Measurements from ENCODE around the gene CYB561D1. TPM values are rescaled to one million over a fixed set of nuclear protein-coding genes. Genes with fewer than 3 reads are reported as not detected.

Gene CYB561D1
- total and polyA plus RNA-seq, 9 of the 15 experiments (the other 6 are each of a cell fraction or from before 2014, with no cell fraction given) = 0.71 to 7.2 (median 3.5) TPM

GRCh38 chr1:109503935-109504334 is 10.0 kb downstream of the CYB561D1 start:
- no TSS peak for BruUV-seq (replicated peaks)
- H3K4me1 ChIP-seq (replicated peaks in 1 of 2; ENCODE audit: control insufficient read depth in 2 of 2, insufficient read depth in 2 of 2, low read length in 2 of 2) = peaks cover 14 to 31% of the 10 kb centered on the region in 2 experiments
- no peaks in the 10 kb centered on the region for H3K9me3 ChIP-seq (replicated peaks; ENCODE audit: control insufficient read depth, insufficient read depth, low read depth, low read length)
- FAIRE-seq = no peak
- peaks cover 8% of the 10 kb centered on the region; the same call in 1 of the 2 replicates for H4K20me1 ChIP-seq (replicated peaks; ENCODE audit: control insufficient read depth, insufficient read depth, low read length)
- intact Hi-C loops (cut with micrococcal nuclease) = no loop called here
- WGBS (ENCODE audit: insufficient coverage, low coverage, missing lambda C conversion rate) = 22% methylated on average over 5 of the region's 5 CpGs
- no peaks in the 10 kb centered on the region for H3K79me2 ChIP-seq (ENCODE audit: control insufficient read depth, insufficient read depth, low read length)
- no peak overlapping the region for H3K9ac ChIP-seq (ENCODE audit: insufficient read depth in 1 of 2, low read depth in 2 of 2, low read length in 2 of 2)
- H3K4me3 ChIP-seq = no peak overlapping the region
- POLR2A ChIA-PET = interaction anchor here (0.7 to 5.0 kb wide), 4 partner anchors 10 to 73 kb away, joined by 3 to 24 read pairs (median 4); partner anchors contain the start of gene CYB561D1
- no peak overlapping the region for H2AFZ ChIP-seq (ENCODE audit: low read depth, low read length)
- peaks cover 8% of the 10 kb centered on the region; the same call in 1 of the 3 replicates for H3K36me3 ChIP-seq (ENCODE audit: control insufficient read depth, insufficient read depth, low read length)
- DNase-seq (ENCODE audit: extremely low read depth in 1 of 4, low spot score in 3 of 4) = no peak
- H3K27me3 ChIP-seq (ENCODE audit: control insufficient read depth in 2 of 2, insufficient read depth in 2 of 2, low read length in 2 of 2) = peaks cover 10 to 25% of the 10 kb centered on the region in 2 experiments; a peak in 4 of 5 replicates
- in situ Hi-C loops (cut with MboI) = no loop called here
- CTCF ChIA-PET (ENCODE audit: low intra/inter-chr PET ratio) = no interaction called here
- no peak overlapping the region for H3K27ac ChIP-seq (ENCODE audit: extremely low read depth, low read depth, low read length)
- H3K9me1 ChIP-seq (ENCODE audit: control insufficient read depth, insufficient read depth, low read length) = no peaks in the 10 kb centered on the region
- no peak for ATAC-seq
- H3K4me2 ChIP-seq (ENCODE audit: insufficient read depth, low read length) = no peak overlapping the region
- TF ChIP-seq MTA3 (IDR thresholded peaks at IDR 0.05; ENCODE audit: borderline replicate concordance) = no peak
- TF ChIP-seq ZNF76 (CRISPR knock-in tag; IDR thresholded peaks at IDR 0.05; ENCODE audit: borderline replicate concordance) = no peak

DNA sequence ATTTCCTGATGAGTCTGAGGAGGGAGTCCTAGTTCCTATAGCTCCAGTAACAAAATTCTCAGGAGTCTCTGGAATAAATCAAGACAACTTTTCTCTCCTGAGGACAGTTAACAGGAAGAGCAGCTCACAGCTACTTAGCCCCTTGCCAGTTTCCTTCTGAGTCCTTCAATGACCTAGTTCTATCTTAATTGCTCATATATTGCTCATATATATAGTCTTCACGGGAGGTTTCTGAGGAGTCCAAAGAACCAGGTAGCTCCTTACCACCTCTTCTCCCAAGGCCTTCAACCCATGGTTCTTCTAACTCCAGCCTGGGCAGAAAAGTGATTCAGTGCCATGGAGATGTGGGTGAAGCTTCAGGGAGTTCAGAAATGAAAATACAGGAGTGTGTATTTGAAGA is 11.1 kb downstream of the CYB561D1 start:
- H3K27ac ChIP-seq (ENCODE audit: extremely low read depth, low read depth, low read length) = no peak overlapping the region
- intact Hi-C loops (cut with micrococcal nuclease) (no loop called here), in situ Hi-C loops (cut with MboI) (no loop called here)
- POLR2A ChIA-PET = interaction anchor here (0.6 to 5.0 kb wide), 2 partner anchors 11 to 137 kb away, joined by 3 to 24 read pairs; partner anchors contain the start of gene CYB561D1
- H3K9ac ChIP-seq (ENCODE audit: insufficient read depth in 1 of 2, low read depth in 2 of 2, low read length in 2 of 2) = no peak overlapping the region
- no peak overlapping the region for H2AFZ ChIP-seq (ENCODE audit: low read depth, low read length)
- H3K4me3 ChIP-seq = no peak overlapping the region
- H3K27me3 ChIP-seq (ENCODE audit: control insufficient read depth in 2 of 2, insufficient read depth in 2 of 2, low read length in 2 of 2) = peaks cover 10 to 31% of the 10 kb centered on the region in 2 experiments; a peak in 4 of 5 replicates
- peaks cover 8% of the 10 kb centered on the region; the same call in 1 of the 2 replicates for H4K20me1 ChIP-seq (replicated peaks; ENCODE audit: control insufficient read depth, insufficient read depth, low read length)
- H3K4me2 ChIP-seq (ENCODE audit: insufficient read depth, low read length) = no peak overlapping the region
- H3K9me1 ChIP-seq (ENCODE audit: control insufficient read depth, insufficient read depth, low read length) = no peaks in the 10 kb centered on the region
- no peaks in the 10 kb centered on the region for H3K79me2 ChIP-seq (ENCODE audit: control insufficient read depth, insufficient read depth, low read length)
- DNase-seq (ENCODE audit: extremely low read depth in 1 of 4, low spot score in 3 of 4) (no peak), FAIRE-seq (no peak), ATAC-seq (no peak)
- BruUV-seq (replicated peaks) = no TSS peak
- peaks cover 8% of the 10 kb centered on the region; the same call in 1 of the 3 replicates for H3K36me3 ChIP-seq (ENCODE audit: control insufficient read depth, insufficient read depth, low read length)
- no peaks in the 10 kb centered on the region for H3K9me3 ChIP-seq (replicated peaks; ENCODE audit: control insufficient read depth, insufficient read depth, low read depth, low read length)
- CTCF ChIA-PET (ENCODE audit: low intra/inter-chr PET ratio) = interaction anchor here (0.6 kb wide), 1 partner anchor 20 kb away, joined by 4 read pairs; no protein-coding TSS in a partner anchor
- peaks cover 25 to 31% of the 10 kb centered on the region in 2 experiments for H3K4me1 ChIP-seq (replicated peaks in 1 of 2; ENCODE audit: control insufficient read depth in 2 of 2, insufficient read depth in 2 of 2, low read length in 2 of 2)
- WGBS (ENCODE audit: insufficient coverage, low coverage, missing lambda C conversion rate) = 8% methylated on average over 1 of the region's 1 CpG
- TF ChIP-seq, protein P1, sequence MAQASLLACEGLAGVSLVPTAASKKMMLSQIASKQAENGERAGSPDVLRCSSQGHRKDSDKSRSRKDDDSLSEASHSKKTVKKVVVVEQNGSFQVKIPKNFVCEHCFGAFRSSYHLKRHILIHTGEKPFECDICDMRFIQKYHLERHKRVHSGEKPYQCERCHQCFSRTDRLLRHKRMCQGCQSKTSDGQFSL (CRISPR knock-in tag; IDR thresholded peaks at IDR 0.05) = no peak
- TF ChIP-seq, protein P1 (tag; IDR thresholded peaks at IDR 0.05) = no peak
- TF ChIP-seq, protein P2, sequence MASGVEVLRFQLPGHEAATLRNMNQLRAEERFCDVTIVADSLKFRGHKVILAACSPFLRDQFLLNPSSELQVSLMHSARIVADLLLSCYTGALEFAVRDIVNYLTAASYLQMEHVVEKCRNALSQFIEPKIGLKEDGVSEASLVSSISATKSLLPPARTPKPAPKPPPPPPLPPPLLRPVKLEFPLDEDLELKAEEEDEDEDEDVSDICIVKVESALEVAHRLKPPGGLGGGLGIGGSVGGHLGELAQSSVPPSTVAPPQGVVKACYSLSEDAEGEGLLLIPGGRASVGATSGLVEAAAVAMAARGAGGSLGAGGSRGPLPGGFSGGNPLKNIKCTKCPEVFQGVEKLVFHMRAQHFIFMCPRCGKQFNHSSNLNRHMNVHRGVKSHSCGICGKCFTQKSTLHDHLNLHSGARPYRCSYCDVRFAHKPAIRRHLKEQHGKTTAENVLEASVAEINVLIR (CRISPR knock-in tag; IDR thresholded peaks at IDR 0.05) = no peak

Measured in K562 (cell line).